PC-3 (cell line): ENCODE results near the gene CHTOP.

Experiments
- EZH2 ChIP-seq: fragments of 300-600 bp; sonication (generic); IDR thresholded peaks from one replicate; pipeline ENCODE4 v1.6.1; 2017; ENCODE audit warnings: antibody characterized with exemption, mild to moderate bottlenecking, low read length; ENCODE audit not compliant: unreplicated experiment
- EZH2phosphoT487 ChIP-seq: fragments of 300-600 bp; sonication (generic); IDR thresholded peaks from 2 replicates; pipeline ENCODE4 v1.6.1; 2018; ENCODE audit warnings: mild to moderate bottlenecking, antibody characterized with exemption, low read length, borderline replicate concordance
- TF ChIP-seq, protein P1 (sequence below): fragments of 300-600 bp; sonication (generic); conservative IDR thresholded peaks from 2 replicates; pipeline ENCODE4 v1.5.1; 2017; ENCODE audit warnings: antibody characterized with exemption, low read depth, mild to moderate bottlenecking, low read length

GRCh38 chr1:153683854-153684253 is 50.0 kb downstream of the CHTOP start:
- TF ChIP-seq, protein P1, sequence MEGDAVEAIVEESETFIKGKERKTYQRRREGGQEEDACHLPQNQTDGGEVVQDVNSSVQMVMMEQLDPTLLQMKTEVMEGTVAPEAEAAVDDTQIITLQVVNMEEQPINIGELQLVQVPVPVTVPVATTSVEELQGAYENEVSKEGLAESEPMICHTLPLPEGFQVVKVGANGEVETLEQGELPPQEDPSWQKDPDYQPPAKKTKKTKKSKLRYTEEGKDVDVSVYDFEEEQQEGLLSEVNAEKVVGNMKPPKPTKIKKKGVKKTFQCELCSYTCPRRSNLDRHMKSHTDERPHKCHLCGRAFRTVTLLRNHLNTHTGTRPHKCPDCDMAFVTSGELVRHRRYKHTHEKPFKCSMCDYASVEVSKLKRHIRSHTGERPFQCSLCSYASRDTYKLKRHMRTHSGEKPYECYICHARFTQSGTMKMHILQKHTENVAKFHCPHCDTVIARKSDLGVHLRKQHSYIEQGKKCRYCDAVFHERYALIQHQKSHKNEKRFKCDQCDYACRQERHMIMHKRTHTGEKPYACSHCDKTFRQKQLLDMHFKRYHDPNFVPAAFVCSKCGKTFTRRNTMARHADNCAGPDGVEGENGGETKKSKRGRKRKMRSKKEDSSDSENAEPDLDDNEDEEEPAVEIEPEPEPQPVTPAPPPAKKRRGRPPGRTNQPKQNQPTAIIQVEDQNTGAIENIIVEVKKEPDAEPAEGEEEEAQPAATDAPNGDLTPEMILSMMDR: no peak
- TF ChIP-seq EZH2: no peak
- no peak for TF ChIP-seq EZH2phosphoT487
